ENCODE measurements around the gene ZNF581. TPM values are rescaled to one million over a fixed set of nuclear protein-coding genes. Genes with fewer than 3 reads are reported as not detected.

ZNF581 gene
- total RNA-seq, 1 donor from 2014 or later: 22.7 TPM

DNA sequence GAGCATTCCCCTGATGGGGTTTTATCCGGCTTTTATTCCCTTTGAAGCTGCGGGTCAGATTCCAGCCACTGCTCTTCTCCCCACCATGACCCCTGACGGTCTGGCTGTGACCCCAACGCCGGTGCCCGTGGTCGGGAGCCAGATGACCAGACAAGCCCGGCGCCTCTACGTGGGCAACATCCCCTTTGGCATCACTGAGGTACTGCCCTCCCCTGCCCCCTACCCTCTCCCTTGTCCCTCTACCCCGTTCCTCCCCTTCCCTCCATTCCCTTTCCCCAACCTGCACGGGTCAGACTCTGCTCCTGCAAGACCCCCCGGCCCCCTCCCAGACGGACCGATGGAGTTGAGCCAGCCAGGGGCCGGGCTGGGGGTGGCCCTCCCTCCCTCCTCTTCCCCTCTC is 17.5 kb downstream of the ZNF581 start:
- H3K27me3 ChIP-seq (ENCODE audit: low read depth): no peaks in the 10 kb centered on the region
- H3K36me3 ChIP-seq: peaks cover 74% of the 10 kb centered on the region
- no peak overlapping the region for H3K27ac ChIP-seq
- no peak overlapping the region for H3K4me3 ChIP-seq
- DNase-seq (no peak), ATAC-seq (no peak)
- intact Hi-C loops (cut with DNase I): no loop called here
- H3K9me3 ChIP-seq: no peaks in the 10 kb centered on the region
- peaks cover 39% of the 10 kb centered on the region for H3K4me1 ChIP-seq
- TF ChIP-seq, protein P1, sequence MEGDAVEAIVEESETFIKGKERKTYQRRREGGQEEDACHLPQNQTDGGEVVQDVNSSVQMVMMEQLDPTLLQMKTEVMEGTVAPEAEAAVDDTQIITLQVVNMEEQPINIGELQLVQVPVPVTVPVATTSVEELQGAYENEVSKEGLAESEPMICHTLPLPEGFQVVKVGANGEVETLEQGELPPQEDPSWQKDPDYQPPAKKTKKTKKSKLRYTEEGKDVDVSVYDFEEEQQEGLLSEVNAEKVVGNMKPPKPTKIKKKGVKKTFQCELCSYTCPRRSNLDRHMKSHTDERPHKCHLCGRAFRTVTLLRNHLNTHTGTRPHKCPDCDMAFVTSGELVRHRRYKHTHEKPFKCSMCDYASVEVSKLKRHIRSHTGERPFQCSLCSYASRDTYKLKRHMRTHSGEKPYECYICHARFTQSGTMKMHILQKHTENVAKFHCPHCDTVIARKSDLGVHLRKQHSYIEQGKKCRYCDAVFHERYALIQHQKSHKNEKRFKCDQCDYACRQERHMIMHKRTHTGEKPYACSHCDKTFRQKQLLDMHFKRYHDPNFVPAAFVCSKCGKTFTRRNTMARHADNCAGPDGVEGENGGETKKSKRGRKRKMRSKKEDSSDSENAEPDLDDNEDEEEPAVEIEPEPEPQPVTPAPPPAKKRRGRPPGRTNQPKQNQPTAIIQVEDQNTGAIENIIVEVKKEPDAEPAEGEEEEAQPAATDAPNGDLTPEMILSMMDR (IDR thresholded peaks at IDR 0.05): no peak

DNA sequence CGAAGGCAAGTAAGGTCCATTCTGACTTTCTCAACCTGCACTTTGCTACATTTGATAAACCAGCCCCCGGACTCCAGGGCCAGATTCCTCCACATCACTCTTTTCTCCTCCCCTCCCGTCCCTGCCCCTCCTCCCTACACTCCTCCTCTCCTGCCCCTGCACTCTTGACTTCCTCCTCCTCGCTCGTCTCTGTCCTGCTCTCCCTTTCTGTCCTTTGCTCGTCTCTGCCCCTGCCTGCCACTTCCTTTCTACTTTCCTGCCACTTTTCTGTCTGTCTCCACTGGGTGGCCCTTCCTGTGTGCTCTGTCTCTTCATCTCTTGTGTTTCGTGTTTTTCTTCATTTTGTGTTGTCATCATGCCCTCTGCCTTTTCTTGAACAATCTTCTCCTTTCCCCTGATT is 18.4 kb downstream of the ZNF581 start:
- TF ChIP-seq, protein P1 (IDR thresholded peaks at IDR 0.05): no peak
- ATAC-seq: no peak
- Histone ChIP-seq H3K27me3 (ENCODE audit: low read depth) (no peaks in the 10 kb centered on the region), H3K36me3 (peaks cover 82% of the 10 kb centered on the region), H3K4me1 (peaks cover 30% of the 10 kb centered on the region), H3K9me3 (no peaks in the 10 kb centered on the region), H3K27ac (no peak overlapping the region), H3K4me3 (no peak overlapping the region)
- intact Hi-C loops (cut with DNase I): no loop called here
- DNase-seq: no peak

DNA sequence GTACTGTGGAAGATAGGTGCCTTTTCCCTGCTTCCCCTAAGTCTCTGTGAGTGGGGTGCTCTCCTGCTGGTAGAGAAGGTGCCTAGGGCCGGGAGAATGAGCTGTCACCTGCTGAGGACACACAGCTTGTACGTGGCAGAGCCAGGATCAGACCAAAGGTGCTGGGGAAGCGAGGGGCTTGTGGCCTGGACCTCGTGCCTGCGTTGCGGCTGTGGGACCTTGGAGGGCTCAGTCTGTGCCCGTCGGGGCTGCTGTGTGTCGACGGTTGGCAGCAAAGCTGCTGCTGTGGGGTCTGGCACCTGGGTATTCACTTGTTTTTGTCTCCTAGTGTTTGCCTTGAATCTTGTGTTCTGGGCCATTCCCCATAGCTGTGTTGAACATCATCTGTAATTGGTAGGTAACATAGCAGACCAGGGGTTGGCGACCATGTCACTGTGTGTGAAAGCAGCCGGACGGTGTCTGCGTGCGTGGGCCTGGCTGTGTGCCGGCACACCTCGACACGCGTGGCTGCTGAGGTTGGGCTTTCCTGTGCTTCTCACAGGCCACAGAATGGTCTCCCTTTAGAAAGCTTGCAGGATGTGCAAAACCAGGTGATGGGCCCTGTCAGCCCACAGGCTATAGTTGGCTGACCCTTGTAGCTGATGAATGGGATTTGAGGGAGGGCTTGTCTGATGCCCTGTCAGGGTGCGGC is 20.5 kb downstream of the ZNF581 start:
- no peak overlapping the region for H3K27ac ChIP-seq
- no peaks in the 10 kb centered on the region for H3K9me3 ChIP-seq
- peaks cover 96% of the 10 kb centered on the region for H3K36me3 ChIP-seq
- intact Hi-C loops (cut with DNase I): no loop called here
- no peak for DNase-seq
- ATAC-seq: no peak
- peaks cover 9% of the 10 kb centered on the region for H3K4me1 ChIP-seq
- H3K4me3 ChIP-seq: no peak overlapping the region
- H3K27me3 ChIP-seq (ENCODE audit: low read depth): no peaks in the 10 kb centered on the region
- TF ChIP-seq, protein P1 (IDR thresholded peaks at IDR 0.05): no peak

DNA sequence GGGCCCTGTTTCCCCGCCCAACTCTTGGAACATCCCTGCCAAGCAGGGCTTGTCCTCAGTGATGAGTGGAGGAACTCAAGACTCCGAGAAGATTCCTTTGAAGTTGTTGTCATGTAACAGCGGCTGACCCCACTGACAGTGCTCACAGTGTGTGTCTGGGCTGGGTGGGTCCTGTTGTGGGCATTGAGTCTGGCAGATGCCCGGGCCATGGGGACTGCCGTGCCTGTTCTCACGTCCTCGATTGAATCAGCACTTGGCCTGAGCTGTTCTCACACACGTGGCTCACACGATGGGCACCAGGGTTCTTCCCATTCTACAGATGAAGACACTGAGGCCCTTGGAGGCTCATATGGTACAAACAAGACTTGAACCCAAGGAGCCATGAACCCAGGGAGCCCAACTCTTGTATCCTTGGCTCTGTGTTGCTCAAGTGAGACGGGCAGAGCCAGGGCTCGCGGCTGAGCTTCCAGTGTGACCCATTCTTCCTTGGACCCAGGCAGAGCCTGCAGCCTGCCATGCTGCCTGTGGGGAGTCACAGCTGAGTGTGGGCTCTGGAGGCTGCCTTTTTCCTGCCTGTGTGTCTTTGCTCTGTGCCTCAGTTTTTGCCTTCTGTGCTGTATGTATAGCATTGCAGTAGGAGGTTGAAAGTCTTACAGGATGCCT is 23.0 kb downstream of the ZNF581 start:
- Histone ChIP-seq H3K36me3 (peaks cover 96% of the 10 kb centered on the region), H3K27ac (no peak overlapping the region), H3K4me3 (no peak overlapping the region), H3K27me3 (ENCODE audit: low read depth) (no peaks in the 10 kb centered on the region), H3K9me3 (no peaks in the 10 kb centered on the region), H3K4me1 (no peaks in the 10 kb centered on the region)
- TF ChIP-seq, protein P1 (IDR thresholded peaks at IDR 0.05): no peak
- DNase-seq (no peak), ATAC-seq (no peak)
- intact Hi-C loops (cut with DNase I): no loop called here

DNA sequence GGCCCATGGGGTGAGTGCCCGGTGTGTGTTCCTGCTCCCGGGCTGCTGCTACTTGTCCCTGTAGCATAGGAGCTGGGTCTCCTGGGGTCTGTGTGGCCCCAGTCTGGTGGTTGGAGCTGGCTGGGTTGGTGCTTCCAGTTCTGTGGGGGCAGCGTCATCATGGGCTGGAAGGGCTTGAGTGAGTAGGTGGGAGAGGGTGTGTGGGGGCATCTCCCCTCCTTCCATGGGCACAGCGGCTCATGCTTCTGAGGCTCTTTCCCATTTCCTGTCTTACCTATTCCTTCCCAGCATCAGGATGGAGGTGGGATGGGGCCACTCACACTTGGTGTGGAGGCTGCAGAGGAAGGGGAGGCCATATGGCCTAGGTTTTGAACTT is 23.5 kb downstream of the ZNF581 start:
- no peak overlapping the region for H3K27ac ChIP-seq
- ATAC-seq: no peak
- H3K4me3 ChIP-seq: no peak overlapping the region
- TF ChIP-seq, protein P1 (IDR thresholded peaks at IDR 0.05): no peak
- H3K9me3 ChIP-seq: no peaks in the 10 kb centered on the region
- no peaks in the 10 kb centered on the region for H3K27me3 ChIP-seq (ENCODE audit: low read depth)
- intact Hi-C loops (cut with DNase I): no loop called here
- no peaks in the 10 kb centered on the region for H3K4me1 ChIP-seq
- peaks cover 96% of the 10 kb centered on the region for H3K36me3 ChIP-seq
- DNase-seq: no peak

All from lower lobe of right lung (tissue), 2 donors.